GM18907 (cell line): Measurements from ENCODE around the gene PDE4D.

Experiments
- ATAC-seq: cut with Tn5 transposase; IDR thresholded peaks from one replicate; pipeline ENCODE4 v1.9.1; 2021; ENCODE audit warnings: mild to moderate bottlenecking, moderate library complexity; ENCODE audit not compliant: unreplicated experiment

Gene PDE4D

GRCh38 chr5:59346514-59346913 is 547.0 kb downstream of the PDE4D start:
- ATAC-seq: no peak

GRCh38 chr5:59342181-59342580 is 551.3 kb downstream of the PDE4D start:
- no peak for ATAC-seq

- no peak for ATAC-seq
These were observed 551.8 kb downstream of the PDE4D start for GRCh38 chr5:59341760-59342159.

- ATAC-seq: no peak
These were observed 552.4 kb downstream of the PDE4D start for GRCh38 chr5:59341155-59341554.

GRCh38 chr5:59340637-59341036 is 552.9 kb downstream of the PDE4D start:
- ATAC-seq: no peak

- ATAC-seq: no peak
These were observed 556.3 kb downstream of the PDE4D start for GRCh38 chr5:59337240-59337639.

GRCh38 chr5:59335544-59335943 is 558.0 kb downstream of the PDE4D start:
- ATAC-seq: no peak

- no peak for ATAC-seq
These were observed 560.1 kb downstream of the PDE4D start for GRCh38 chr5:59333416-59333815.

GRCh38 chr5:59332236-59332973 is 561.1 kb downstream of the PDE4D start:
- no peak for ATAC-seq

- no peak for ATAC-seq
These were observed 562.8 kb downstream of the PDE4D start for GRCh38 chr5:59330680-59331079.

- ATAC-seq: no peak
These were observed 564.7 kb downstream of the PDE4D start for GRCh38 chr5:59328709-59329296.

GRCh38 chr5:59327191-59327980 is 566.1 kb downstream of the PDE4D start:
- no peak for ATAC-seq

GRCh38 chr5:59326596-59326995 is 566.9 kb downstream of the PDE4D start:
- no peak for ATAC-seq

- ATAC-seq: no peak
These were observed 568.5 kb downstream of the PDE4D start for GRCh38 chr5:59325070-59325469.

GRCh38 chr5:59322894-59323293 is 570.6 kb downstream of the PDE4D start:
- no peak for ATAC-seq

- ATAC-seq: no peak
These were observed 571.5 kb downstream of the PDE4D start for GRCh38 chr5:59322058-59322457.

- ATAC-seq: no peak
These were observed 571.9 kb downstream of the PDE4D start for GRCh38 chr5:59321642-59322041.

- ATAC-seq: no peak
These were observed 573.1 kb downstream of the PDE4D start for GRCh38 chr5:59320420-59320819.

- no peak for ATAC-seq
These were observed 574.3 kb downstream of the PDE4D start for GRCh38 chr5:59319250-59319649.

GRCh38 chr5:59317774-59318205 is 575.7 kb downstream of the PDE4D start:
- ATAC-seq: no peak

GRCh38 chr5:59317023-59317773 is 576.3 kb downstream of the PDE4D start:
- ATAC-seq: no peak
